SK-N-SH (cell line): Measurements from ENCODE around the gene PTPRD. TPM values are rescaled to one million over a fixed set of nuclear protein-coding genes. Genes with fewer than 3 reads are reported as not detected.

Source experiments
- CTCF ChIA-PET: fragments of 300-600, 350-600 bp; formaldehyde crosslinking; extraction: SDS; loops from one replicate; lab custom pipeline; 2021; lab: Yijun Ruan, JAX
- POLR2A ChIA-PET: fragments of 350-600 bp; sonication (Branson Sonifier 250); formaldehyde crosslinking; extraction: SDS; loops from one replicate; lab custom pipeline; 2020; ENCODE audit warnings: antibody characterized with exemption, inconsistent platforms; lab: Yijun Ruan, JAX
- DNase-seq: peaks from one replicate; pipeline ENCODE4 v3.0.0; 2012
- H2AFZ ChIP-seq: fragments of 200-600 bp; sonication (generic); 2 replicates; pipeline ENCODE4 v1.8.1; 2016; ENCODE audit warnings: antibody characterized with exemption, mild to moderate bottlenecking, low read depth
- H3F3A ChIP-seq: fragments of 200-600 bp; sonication (generic); replicated peaks from 2 replicates; pipeline ENCODE3; 2016; ENCODE audit warnings: antibody characterized with exemption, mild to moderate bottlenecking; ENCODE audit not compliant: insufficient read depth
- H3K27ac ChIP-seq, 2 experiments: fragments of 200-500 bp in 1 of 2; fragments of 200-600 bp in 1 of 2; sonication (Bioruptor generic) in 1 of 2; sonication (generic), shearing (Covaris generic) in 1 of 2; 2 replicates each; pipeline versions ENCODE4 v1.5.1 to v1.6.1; 2014 to 2016; ENCODE audit warnings: low read depth in 2 of 2, inconsistent platforms in 1 of 2, low read length in 1 of 2, mild to moderate bottlenecking in 1 of 2, mixed read lengths in 1 of 2
- H3K27me3 ChIP-seq: fragments of 200-600 bp; sonication (generic), shearing (Covaris generic); 2 replicates; pipeline ENCODE4 v1.6.1; 2016; ENCODE audit warnings: mixed run types; ENCODE audit not compliant: insufficient read depth
- H3K36me3 ChIP-seq, 2 experiments: fragments of 200-500 bp in 1 of 2; fragments of 200-600 bp in 1 of 2; sonication (Bioruptor generic) in 1 of 2; sonication (generic) in 1 of 2; replicated peaks in 1 of 2; 2 replicates each; pipeline versions ENCODE3 to v1.5.1; 2014 to 2016; ENCODE audit warnings: low read length in 1 of 2, mild to moderate bottlenecking in 1 of 2; ENCODE audit not compliant: insufficient read depth in 2 of 2, control insufficient read depth in 1 of 2
- H3K4me1 ChIP-seq, 2 experiments: fragments of 200-500 bp in 1 of 2; fragments of 200-600 bp in 1 of 2; sonication (Bioruptor generic) in 1 of 2; sonication (generic), shearing (Covaris generic) in 1 of 2; 2 replicates each; pipeline versions ENCODE4 v1.5.1 to v1.6.1; 2014 to 2016; ENCODE audit warnings: low read depth in 1 of 2, low read length in 1 of 2, mixed run types in 1 of 2; ENCODE audit not compliant: insufficient read depth in 2 of 2, control insufficient read depth in 1 of 2
- H3K4me2 ChIP-seq: fragments of 200-600 bp; sonication (generic), shearing (Covaris generic); 2 replicates; pipeline ENCODE4 v1.6.1; 2017; ENCODE audit warnings: mixed run types
- H3K4me3 ChIP-seq, 2 experiments: fragments of 200-500 bp in 1 of 2; fragments of 200-600 bp in 1 of 2; sonication (Bioruptor generic) in 1 of 2; sonication (generic), shearing (Covaris generic) in 1 of 2; 2 replicates each; pipeline versions ENCODE4 v1.5.1 to v1.8.1; 2014 to 2016; ENCODE audit warnings: low read depth in 2 of 2, inconsistent platforms in 1 of 2, low read length in 1 of 2, mild to moderate bottlenecking in 1 of 2, mixed read lengths in 1 of 2, moderate library complexity in 1 of 2
- H3K79me2 ChIP-seq: fragments of 200-600 bp; sonication (generic); 2 replicates; pipeline ENCODE4 v1.8.1; 2017; ENCODE audit warnings: mild to moderate bottlenecking; ENCODE audit not compliant: insufficient read depth
- H3K9ac ChIP-seq: fragments of 200-600 bp; sonication (generic); 2 replicates; pipeline ENCODE4 v1.6.1; 2017; ENCODE audit warnings: mixed run types
- H3K9me2 ChIP-seq: fragments of 200-600 bp; sonication (generic); 2 replicates; pipeline ENCODE4 v1.6.1; 2017; ENCODE audit warnings: mixed run types
- H3K9me3 ChIP-seq: fragments of 200-600 bp; sonication (generic); 2 replicates; pipeline ENCODE4 v1.6.1; 2017; ENCODE audit warnings: mixed run types, mild to moderate bottlenecking, moderate library complexity
- H4K20me1 ChIP-seq: fragments of 200-600 bp; sonication (generic); 2 replicates; pipeline ENCODE4 v1.6.1; 2017; ENCODE audit warnings: mild to moderate bottlenecking, mixed run types; ENCODE audit not compliant: insufficient read depth
- CTCF ChIP-seq: fragments of 200-600 bp; sonication (generic); IDR thresholded peaks from 2 replicates; pipeline ENCODE4 v1.6.1; 2017; ENCODE audit warnings: antibody characterized with exemption, mild to moderate bottlenecking, moderate library complexity
- ELF1 ChIP-seq: IDR thresholded peaks from 2 replicates; pipeline ENCODE4 v1.4.0; 2012
- FOSL2 ChIP-seq: IDR thresholded peaks from 2 replicates; pipeline ENCODE4 v1.4.0; 2012; ENCODE audit warnings: low read depth, mild to moderate bottlenecking, moderate library complexity, borderline replicate concordance
- FOXM1 ChIP-seq: IDR thresholded peaks from 2 replicates; pipeline ENCODE4 v1.4.0; 2012; ENCODE audit warnings: low read depth, mild to moderate bottlenecking
- GATA2 ChIP-seq: sonication (generic); formaldehyde crosslinking; IDR thresholded peaks from 2 replicates; pipeline ENCODE4 v1.5.0; 2020; ENCODE audit warnings: mild to moderate bottlenecking, missing genetic modification reagents
- IRF3 ChIP-seq: fragments of 150-350 bp; IDR thresholded peaks from 2 replicates; pipeline ENCODE4 v1.6.1; 2016; ENCODE audit warnings: mild to moderate bottlenecking, low read depth, low read length
- MEF2A ChIP-seq: IDR thresholded peaks from 2 replicates; pipeline ENCODE4 v1.4.0; 2012; ENCODE audit warnings: low read depth, borderline replicate concordance
- MXI1 ChIP-seq: IDR thresholded peaks from 2 replicates; pipeline ENCODE4 v1.6.1; 2012; ENCODE audit warnings: mild to moderate bottlenecking, low read depth, low read length, improper control_type of control experiment
- NFIC ChIP-seq: IDR thresholded peaks from 2 replicates; pipeline ENCODE4 v1.4.0; 2012; ENCODE audit warnings: borderline replicate concordance
- PBX3 ChIP-seq: IDR thresholded peaks from 2 replicates; pipeline ENCODE4; 2012
- RAD21 ChIP-seq: IDR thresholded peaks from 2 replicates; pipeline ENCODE4 v1.6.1; 2012; ENCODE audit warnings: mild to moderate bottlenecking, low read length
- REST ChIP-seq: IDR thresholded peaks from 2 replicates; pipeline ENCODE4 v1.6.1; 2012; ENCODE audit warnings: mild to moderate bottlenecking, low read depth, low read length, moderate library complexity
- RFX5 ChIP-seq: IDR thresholded peaks from 2 replicates; pipeline ENCODE4 v1.6.1; 2012; ENCODE audit warnings: mild to moderate bottlenecking, improper control_type of control experiment, low read length
- RXRA ChIP-seq: IDR thresholded peaks from 2 replicates; pipeline ENCODE4 v1.4.0; 2012; ENCODE audit warnings: low read depth, mild to moderate bottlenecking, borderline replicate concordance
- SIN3A ChIP-seq: IDR thresholded peaks from 2 replicates; pipeline ENCODE4 v1.6.1; 2012; ENCODE audit warnings: low read depth, mild to moderate bottlenecking, low read length, moderate library complexity, borderline replicate concordance
- SMC3 ChIP-seq: IDR thresholded peaks from 2 replicates; pipeline ENCODE4 v1.6.1; 2012; ENCODE audit warnings: low read depth, low read length, improper control_type of control experiment
- TAF1 ChIP-seq: IDR thresholded peaks from 2 replicates; pipeline ENCODE4 v1.6.1; 2012; ENCODE audit warnings: low read depth, mild to moderate bottlenecking, low read length, moderate library complexity, borderline replicate concordance
- TCF12 ChIP-seq: IDR thresholded peaks from 2 replicates; pipeline ENCODE4 v1.4.0; 2012
- ZBTB33 ChIP-seq: IDR thresholded peaks from 2 replicates; pipeline ENCODE4 v1.4.0; 2012; ENCODE audit warnings: low read depth, borderline replicate concordance
- whole genome bisulfite sequencing: methylation state at CpG from one replicate; pipeline ENCODE4 v1.1.6; 2017; ENCODE audit warnings: low lambda C conversion rate; 5-methylcytosine and 5-hydroxymethylcytosine counted together
- polyA plus RNA-seq, 3 experiments: library from polyadenylated mRNA; depleted of rRNA; stranded (reverse); fragments of >200 nt; gene quantifications; 2 replicates each; pipeline ENCODE4 v1.2.3, GENCODE V29; 2012

Gene PTPRD
- polyA plus RNA-seq, 1 of the 3 experiments (the other 2 are of a cell fraction), result 0.15 TPM

- Histone ChIP-seq H3K79me2 (no peaks in the 10 kb centered on the region), H3K4me2 (peak overlapping the region; percentile 89), H3K9me3 (no peaks in the 10 kb centered on the region), H4K20me1 (no peaks in the 10 kb centered on the region), H3K4me3 (peak overlapping the region; percentile 54 to 61), H3K9ac (no peak overlapping the region), H3K9me2 (no peaks in the 10 kb centered on the region), H3K36me3 (no peaks in the 10 kb centered on the region), H3K4me1 (no peaks in the 10 kb centered on the region; a peak in 2 of 4 replicates), H3F3A (no peaks in the 10 kb centered on the region), H3K27me3 (peaks cover 35% of the 10 kb centered on the region), H2AFZ (peak overlapping the region; percentile 89), H3K27ac (no peak overlapping the region)
- DNase-seq, result peak; percentile 72
- 4% methylated on average over 13 of the region's 76 CpGs for WGBS
- POLR2A ChIA-PET, result no interaction called here
- CTCF ChIA-PET, result interaction anchor here (0.9 to 1.8 kb wide), 4 partner anchors 13 to 1805 kb away, joined by 3 to 4 read pairs (median 4); no protein-coding TSS in a partner anchor
- no peak for TF ChIP-seq REST
- no peak for TF ChIP-seq ZBTB33
- TF ChIP-seq GATA2 (CRISPR knock-in tag), result no peak
- no peak for TF ChIP-seq ELF1
- no peak for TF ChIP-seq TCF12
- TF ChIP-seq RXRA, result no peak
- TF ChIP-seq SIN3A, result no peak
- TF ChIP-seq MXI1, result no peak
- TF ChIP-seq FOXM1, result no peak
- no peak for TF ChIP-seq IRF3
- no peak for TF ChIP-seq CTCF
- TF ChIP-seq PBX3, result no peak
- no peak for TF ChIP-seq NFIC
- TF ChIP-seq SMC3, result no peak
- TF ChIP-seq RAD21, result no peak
- no peak for TF ChIP-seq FOSL2
- TF ChIP-seq TAF1, result no peak
- no peak for TF ChIP-seq RFX5
- TF ChIP-seq MEF2A, result no peak
These were observed 1755.5 kb downstream of the PTPRD start for GRCh38 chr9:8857068-8857925.
